Mammary epithelial cell (primary cell): Measurements from ENCODE around the gene CMPK1.

Source experiments
- CTCF ChIP-seq, 2 donors: IDR thresholded peaks in 1 of 2; conservative IDR thresholded peaks in 1 of 2; 2 replicates each; pipeline ENCODE4 v1.5.1; 2011 to 2012; ENCODE audit warnings: inconsistent platforms in 2 of 2, low read length in 2 of 2, mild to moderate bottlenecking in 2 of 2, control low read depth in 1 of 2, low read depth in 1 of 2; ENCODE audit not compliant: insufficient read depth in 1 of 2; ENCODE audit errors: extremely low read depth in 1 of 2
- EZH2 ChIP-seq: IDR thresholded peaks from 2 replicates; pipeline ENCODE4 v1.6.1; 2012; ENCODE audit warnings: low read length, inconsistent platforms, borderline replicate concordance

DNA sequence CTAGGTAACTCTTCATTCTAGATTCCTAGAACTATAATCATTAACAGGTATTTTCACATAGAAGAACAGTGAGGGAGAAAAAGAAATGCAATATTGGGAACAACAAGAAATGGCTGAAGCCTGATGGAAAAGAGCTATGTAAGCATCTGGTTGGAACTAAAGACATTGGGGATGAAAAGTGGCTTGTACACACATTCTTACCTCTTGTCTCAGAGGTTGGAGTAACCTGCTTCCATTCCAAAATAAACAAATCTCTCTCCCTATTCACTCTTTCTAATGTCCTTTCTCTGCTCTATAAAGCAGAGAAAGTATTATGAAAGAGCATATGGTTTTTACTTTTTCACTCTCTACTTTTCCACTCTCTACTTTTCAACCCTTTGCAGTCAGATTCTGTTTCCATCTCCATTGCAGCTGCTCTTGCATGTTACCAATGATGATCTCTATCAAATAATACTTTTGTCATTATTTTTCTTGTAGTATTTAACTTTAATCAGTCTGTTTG, 37.5 kb downstream of the CMPK1 start:
- TF ChIP-seq CTCF (conservative IDR thresholded peaks at IDR 0.05 in 1 of 2, IDR thresholded peaks at IDR 0.05 in 1 of 2; ENCODE audit: extremely low read depth in 1 of 2, insufficient read depth in 1 of 2, low read depth in 1 of 2, low read length in 2 of 2) (no peak), EZH2 (no peak)
